NCI-H146 (cell line): Measurements from ENCODE around the gene HDLBP.
"Not testable (repeated sequence)": the region's sequence is repeated elsewhere in the genome, so short reads cannot be mapped to it uniquely, and the experiment has no call there.

ENCODE experiments used
- DNase-seq: peaks from one replicate; lab custom pipeline; 2025; lab: John Stamatoyannopoulos, UW

Gene HDLBP

GRCh38 chr2:241209271-241209670 is 106.2 kb downstream of the HDLBP start:
- DNase-seq = no peak

- no peak for DNase-seq
Measured at GRCh38 chr2:241208058-241208457, 107.4 kb downstream of the HDLBP start.

GRCh38 chr2:241207641-241208040 is 107.8 kb downstream of the HDLBP start:
- DNase-seq = no peak

- DNase-seq = no peak
Measured at GRCh38 chr2:241207151-241207550, 108.3 kb downstream of the HDLBP start.

GRCh38 chr2:241205086-241205485 is 110.4 kb downstream of the HDLBP start:
- DNase-seq = no peak

GRCh38 chr2:241204490-241204889 is 111.0 kb downstream of the HDLBP start:
- DNase-seq = no peak

GRCh38 chr2:241204010-241204384 is 111.5 kb downstream of the HDLBP start:
- no peak for DNase-seq

GRCh38 chr2:241203218-241204009 is 112.1 kb downstream of the HDLBP start:
- no peak for DNase-seq

GRCh38 chr2:241202681-241203080 is 112.8 kb downstream of the HDLBP start:
- DNase-seq = no peak

- DNase-seq = no peak
Measured at GRCh38 chr2:241202268-241202585, 113.2 kb downstream of the HDLBP start.

GRCh38 chr2:241201445-241202267 is 113.8 kb downstream of the HDLBP start:
- DNase-seq = no peak

- no peak for DNase-seq
Measured at GRCh38 chr2:241200822-241201395, 114.6 kb downstream of the HDLBP start.

- DNase-seq = no peak
Measured at GRCh38 chr2:241199897-241200821, 115.3 kb downstream of the HDLBP start.

- DNase-seq = no peak
Measured at GRCh38 chr2:241199286-241199685, 116.2 kb downstream of the HDLBP start.

- no peak for DNase-seq
Measured at GRCh38 chr2:241198381-241199279, 116.8 kb downstream of the HDLBP start.

GRCh38 chr2:241197947-241198346 is 117.5 kb downstream of the HDLBP start:
- DNase-seq = no peak

GRCh38 chr2:241197246-241197645 is 118.2 kb downstream of the HDLBP start:
- DNase-seq = not testable (repeated sequence)

- DNase-seq = no peak
Measured at GRCh38 chr2:241195506-241196130, 119.9 kb downstream of the HDLBP start.

- no peak for DNase-seq
Measured at GRCh38 chr2:241194811-241195210, 120.7 kb downstream of the HDLBP start.

- no peak for DNase-seq
Measured at GRCh38 chr2:241193271-241193670, 122.2 kb downstream of the HDLBP start.
